ENCODE measurements around the gene KRT77.

Gene KRT77

GRCh38 chr12:52655251-52655650 lies 48.1 kb downstream of the KRT77 start:
- DNase-seq (ENCODE audit: low read depth): no peak

- DNase-seq (ENCODE audit: low read depth): no peak
Measured at GRCh38 chr12:52651726-52652261, 51.5 kb downstream of the KRT77 start, which contains the start of gene KRT2. TSS of gene KRT2 (minus strand) at chr12:52652211. CDS start at chr12:52652142, 69 bp downstream.

GRCh38 chr12:52650520-52651081 lies 52.7 kb downstream of the KRT77 start:
- DNase-seq (ENCODE audit: low read depth): no peak

- no peak for DNase-seq (ENCODE audit: low read depth)
Measured at GRCh38 chr12:52649066-52649465, 54.3 kb downstream of the KRT77 start.

GRCh38 chr12:52648012-52648550 lies 55.2 kb downstream of the KRT77 start:
- no peak for DNase-seq (ENCODE audit: low read depth)

- no peak for DNase-seq (ENCODE audit: low read depth)
Measured at GRCh38 chr12:52647601-52648000, 55.7 kb downstream of the KRT77 start.

GRCh38 chr12:52646613-52647012 lies 56.7 kb downstream of the KRT77 start:
- no peak for DNase-seq (ENCODE audit: low read depth)

- no peak for DNase-seq (ENCODE audit: low read depth)
Measured at GRCh38 chr12:52645982-52646381, 57.3 kb downstream of the KRT77 start.

GRCh38 chr12:52645120-52645761 lies 58.1 kb downstream of the KRT77 start:
- DNase-seq (ENCODE audit: low read depth): no peak

- no peak for DNase-seq (ENCODE audit: low read depth)
Measured at GRCh38 chr12:52644078-52644415, 59.3 kb downstream of the KRT77 start.

- no peak for DNase-seq (ENCODE audit: low read depth)
Measured at GRCh38 chr12:52643233-52644077, 59.9 kb downstream of the KRT77 start.

GRCh38 chr12:52641468-52641867 lies 61.9 kb downstream of the KRT77 start:
- DNase-seq (ENCODE audit: low read depth): no peak
